A204.1 (cell line): ENCODE measurements around the gene CDH23.

Experiments
- FAIRE-seq: peaks from 2 replicates; lab custom pipeline; 2012; peaks lifted over from hg19 to GRCh38; lab: Jason Lieb, UNC

CDH23 gene

DNA sequence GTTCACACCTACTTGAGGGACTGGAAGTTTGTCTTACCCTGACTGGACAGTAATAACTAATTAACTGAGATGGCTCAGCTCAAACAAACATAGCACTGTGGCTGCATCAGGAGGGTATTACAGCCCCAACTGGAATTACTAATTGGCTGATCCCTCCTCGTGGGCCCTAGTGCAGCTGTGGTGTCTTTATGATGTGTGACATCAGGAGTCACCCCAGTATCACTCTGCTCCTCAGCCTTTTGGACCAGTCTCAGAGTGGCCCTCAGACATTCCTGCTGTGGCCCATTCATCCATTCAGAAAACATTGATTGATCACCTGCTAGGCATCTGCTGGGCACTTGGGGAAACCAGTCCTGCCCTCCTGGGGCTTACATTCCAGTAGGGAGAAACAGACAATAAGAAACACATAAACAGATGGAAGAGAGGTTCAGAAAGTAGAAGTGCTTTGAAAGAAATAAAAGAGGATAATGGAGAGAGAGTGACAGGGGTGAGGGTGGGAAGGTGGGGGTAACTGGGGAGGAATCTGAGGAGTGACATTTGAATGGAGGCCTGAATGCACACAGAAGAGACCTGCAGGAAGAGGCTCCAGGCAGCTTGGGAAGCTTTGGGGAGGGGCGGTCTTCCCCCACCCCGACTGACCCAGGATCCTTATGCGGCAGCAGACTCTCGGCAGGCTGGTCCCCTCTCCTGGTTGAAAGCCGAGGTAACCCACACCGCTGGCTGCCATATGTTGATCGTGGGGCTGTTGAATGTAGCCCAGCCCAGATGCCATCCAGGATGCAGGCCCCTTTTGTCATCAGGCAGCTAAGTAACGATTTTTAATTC, 209.7 kb downstream of the CDH23 start:
- no peak for FAIRE-seq

DNA sequence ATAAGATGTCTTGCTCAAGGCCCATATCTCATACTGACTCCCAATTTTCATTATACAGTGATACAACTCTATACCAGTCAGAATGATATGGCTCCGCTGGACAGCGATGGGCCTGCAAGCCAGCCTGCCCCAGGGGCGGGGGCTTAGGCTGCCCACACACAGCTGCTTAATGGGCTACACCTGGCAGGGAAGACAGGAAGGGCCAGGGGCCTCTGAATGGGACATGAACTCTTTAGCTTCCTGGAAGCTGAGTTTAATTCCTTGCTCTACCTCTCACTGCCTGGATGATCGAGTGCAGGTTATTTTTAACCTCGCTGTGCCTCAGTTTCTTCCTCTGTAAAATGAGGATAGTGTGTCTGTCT, 210.3 kb downstream of the CDH23 start:
- FAIRE-seq: no peak

DNA sequence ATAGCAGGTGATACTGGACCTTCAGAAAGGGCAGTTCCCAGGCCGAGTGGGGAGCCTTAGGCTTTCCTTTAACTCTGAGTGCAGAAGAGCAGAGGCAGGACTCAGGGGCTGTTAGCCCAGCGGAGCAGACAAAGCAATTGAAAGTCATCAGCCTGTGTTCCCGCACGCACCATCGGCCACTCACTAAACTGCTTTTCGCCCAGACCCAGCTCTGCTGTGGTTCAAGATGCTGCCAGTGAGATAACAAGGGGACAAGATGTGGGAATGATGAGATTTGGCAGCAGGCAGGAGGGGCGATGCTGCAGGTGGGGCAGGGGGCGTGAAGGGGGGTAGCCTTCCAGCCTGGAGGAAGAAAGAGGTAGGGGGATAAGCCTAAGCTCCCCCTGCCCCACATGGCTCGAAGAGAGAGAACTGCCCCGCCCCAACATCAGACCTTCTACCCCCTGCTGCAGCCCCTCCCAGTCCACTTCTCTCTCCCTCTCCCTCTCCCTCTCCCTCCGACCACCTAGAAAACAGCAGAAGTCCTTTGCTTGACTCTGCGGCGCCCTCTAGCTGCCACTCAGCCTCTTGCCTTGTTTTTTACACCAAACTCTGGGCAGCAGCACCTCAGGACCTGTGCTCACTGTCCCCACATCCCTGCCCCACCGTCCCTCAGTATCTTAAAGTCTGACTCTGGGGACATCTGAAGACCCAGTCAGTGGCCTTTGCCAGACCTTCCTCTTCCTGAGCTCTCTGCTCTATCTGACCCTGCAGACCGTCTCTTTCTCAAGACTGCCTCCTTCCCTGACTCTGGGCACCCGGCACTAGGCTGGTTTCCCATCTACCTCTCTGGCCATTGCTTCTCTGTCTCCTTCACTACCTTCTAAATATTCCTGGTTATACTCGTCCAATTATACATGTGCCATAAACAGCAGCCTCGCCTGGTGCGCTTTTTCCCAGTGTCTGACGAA, 212.4 kb downstream of the CDH23 start:
- no peak for FAIRE-seq

DNA sequence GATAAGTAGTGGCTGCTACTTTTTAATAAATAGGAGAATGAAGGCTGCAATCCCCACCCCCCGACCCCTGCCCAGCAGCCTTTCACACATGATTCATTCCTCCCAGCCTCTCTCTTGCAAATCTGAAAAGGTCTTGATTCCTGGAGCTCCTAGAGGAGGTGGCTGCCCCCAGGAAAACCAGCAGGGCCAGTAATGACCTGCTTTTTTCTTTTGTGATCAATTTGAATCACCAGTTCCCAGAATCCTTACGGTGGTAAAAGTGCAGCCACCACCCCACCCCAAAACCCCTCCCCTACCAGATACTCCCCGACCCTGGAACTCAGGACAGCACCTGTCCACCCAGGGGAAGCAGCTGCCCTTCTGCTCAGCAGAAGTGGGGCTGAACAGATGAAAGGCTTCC, 213.9 kb downstream of the CDH23 start:
- no peak for FAIRE-seq

DNA sequence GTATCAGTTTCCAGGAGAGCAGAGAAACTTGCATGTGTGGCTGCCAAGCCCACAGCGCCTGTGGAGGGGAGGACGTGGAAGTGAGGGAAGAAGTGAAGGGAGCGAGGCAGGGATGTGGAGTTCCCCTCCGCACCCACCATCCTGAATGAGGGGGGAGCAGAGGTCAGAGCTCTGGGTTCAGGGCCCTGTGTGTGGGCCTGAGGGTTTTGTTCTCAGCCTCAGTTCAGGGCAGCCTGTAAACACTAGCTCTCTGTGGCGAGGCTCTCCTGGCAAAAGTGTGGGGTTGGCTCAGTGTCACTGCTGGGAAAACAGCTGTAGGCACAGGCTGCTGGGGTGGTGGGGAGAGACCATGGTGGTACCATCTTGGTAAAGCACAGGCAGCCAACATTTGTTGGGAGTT, 214.4 kb downstream of the CDH23 start:
- FAIRE-seq: no peak

DNA sequence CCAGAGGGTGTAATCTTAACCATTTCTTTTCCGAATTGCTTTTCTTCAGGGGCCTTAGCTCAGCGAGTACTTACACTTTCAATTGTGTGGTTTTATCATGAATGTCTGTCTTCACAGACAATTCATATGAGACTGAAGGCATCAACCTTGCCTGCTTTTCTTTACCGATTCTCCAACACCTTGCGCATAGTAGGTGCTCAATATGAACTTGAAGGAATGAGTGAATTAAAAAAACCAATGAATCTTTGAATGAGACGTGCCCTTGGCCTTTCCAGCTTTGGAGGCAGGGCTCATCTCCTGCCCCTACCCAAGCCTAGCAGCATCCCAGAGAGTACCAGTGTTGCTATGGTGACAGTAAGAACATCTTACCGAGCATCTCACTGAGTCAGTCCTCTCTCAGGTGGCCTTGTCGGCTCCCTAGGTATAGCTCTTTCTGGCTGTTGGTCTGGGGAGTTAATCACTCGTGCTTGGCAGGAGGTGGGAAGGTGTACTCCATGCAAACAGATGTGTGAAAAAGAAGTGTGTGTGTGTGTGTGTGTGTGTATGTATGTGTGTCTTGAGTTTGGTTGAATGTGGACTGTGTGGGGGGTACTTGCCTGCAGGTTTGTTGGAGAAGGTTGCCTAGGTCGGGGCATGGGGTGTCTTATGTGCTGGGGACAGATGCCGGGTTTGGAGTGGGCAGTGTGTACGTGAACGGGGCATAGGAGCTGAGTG, 215.1 kb downstream of the CDH23 start:
- no peak for FAIRE-seq

DNA sequence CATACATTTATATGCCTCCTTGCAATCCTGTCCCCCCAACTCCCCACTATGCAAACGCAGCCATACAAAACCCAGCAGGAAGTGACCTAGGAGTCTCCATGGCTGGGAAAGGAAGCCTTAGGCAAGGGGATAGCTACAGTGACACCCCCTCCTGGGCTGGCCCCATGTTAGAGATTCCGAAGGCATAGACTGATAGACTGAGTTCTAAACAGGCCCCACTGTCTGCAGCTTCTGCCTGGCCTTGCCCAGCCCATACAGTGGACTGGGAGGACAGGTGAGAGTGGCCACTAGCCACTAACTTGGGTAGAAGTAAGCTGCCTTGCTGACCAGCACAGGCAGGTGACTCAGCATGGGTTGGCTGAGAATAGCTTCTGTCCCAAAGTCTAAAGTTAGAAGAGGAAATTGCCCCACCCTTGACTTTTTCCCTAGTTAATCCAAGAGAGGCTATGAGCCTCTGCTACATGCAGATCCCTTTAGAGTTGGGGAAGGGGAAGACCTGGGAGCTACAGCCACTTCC, 216.6 kb downstream of the CDH23 start:
- FAIRE-seq: no peak

DNA sequence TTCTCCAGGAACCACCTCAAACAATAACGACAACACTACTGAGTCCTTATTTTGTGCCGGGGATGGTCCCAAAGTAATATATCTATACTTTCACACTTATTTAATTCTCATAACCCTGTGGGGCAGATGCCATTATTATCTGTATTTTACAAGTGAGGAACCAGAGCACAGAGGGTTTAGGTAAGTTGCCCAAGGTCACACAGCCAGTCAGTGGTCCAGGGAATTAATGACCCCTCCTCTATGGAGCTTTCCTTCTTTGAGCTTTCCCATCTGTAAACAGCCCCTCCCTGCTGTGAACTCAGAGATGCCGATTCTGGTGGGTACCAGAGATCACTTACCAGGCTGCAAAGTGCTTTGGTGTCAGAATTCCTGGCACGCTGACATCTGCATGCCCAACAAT, 217.2 kb downstream of the CDH23 start:
- no peak for FAIRE-seq

DNA sequence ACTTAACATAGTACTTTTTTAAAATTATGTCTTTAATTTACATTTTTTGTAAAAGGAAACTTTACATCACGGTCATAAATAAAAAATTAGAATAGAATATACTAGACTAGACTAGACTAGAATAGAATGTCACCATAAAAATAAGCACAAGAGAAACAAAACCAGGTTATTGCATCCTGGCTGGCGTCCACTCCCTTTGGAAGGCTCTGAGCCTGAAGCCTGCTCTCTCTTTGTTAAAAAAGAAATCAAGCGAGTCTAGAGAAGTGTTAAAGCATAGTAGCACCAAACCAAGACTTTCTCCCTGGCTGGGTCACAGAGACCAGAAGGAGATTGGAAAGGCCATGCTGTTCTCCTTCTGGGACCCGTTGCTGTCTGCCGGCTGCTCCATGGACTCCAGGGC, 218.2 kb downstream of the CDH23 start:
- no peak for FAIRE-seq

DNA sequence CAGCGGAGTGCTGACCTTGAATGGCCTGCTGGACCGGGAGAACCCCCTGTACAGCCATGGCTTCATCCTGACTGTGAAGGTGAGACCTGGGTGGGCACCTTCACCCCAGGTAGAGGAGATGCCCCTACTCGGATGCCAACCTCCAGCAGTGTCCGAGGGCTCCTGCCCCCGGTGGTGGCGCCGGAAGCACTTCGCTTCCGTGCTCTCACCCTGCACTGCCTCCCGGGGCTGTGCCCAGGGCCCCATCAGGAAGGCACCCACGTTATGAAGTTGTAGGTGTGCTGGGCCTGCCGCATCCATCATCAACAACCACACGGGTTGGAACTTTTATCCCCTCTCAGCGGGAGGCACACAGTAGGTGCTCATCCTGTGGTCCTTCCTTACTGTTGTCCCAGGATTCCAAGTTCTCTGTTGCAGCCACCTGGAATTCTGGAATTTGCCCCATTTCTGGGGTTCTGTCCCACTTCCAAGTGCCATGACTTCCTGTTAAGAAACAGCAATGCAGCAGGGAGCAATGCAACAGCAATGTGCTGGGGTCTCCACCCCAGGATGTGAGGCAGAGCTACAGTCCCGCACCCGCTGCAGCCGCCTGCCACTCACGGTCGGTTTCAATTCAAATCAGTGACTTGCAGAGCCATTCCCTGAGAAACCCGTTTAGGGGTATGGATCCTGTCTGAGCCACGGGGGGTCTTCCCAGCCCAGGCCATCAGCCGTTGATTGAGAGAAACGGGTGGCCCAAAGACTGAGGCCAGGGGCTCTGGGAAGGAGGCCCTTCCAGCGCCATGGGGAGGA, 219.0 kb downstream of the CDH23 start:
- FAIRE-seq: no peak

DNA sequence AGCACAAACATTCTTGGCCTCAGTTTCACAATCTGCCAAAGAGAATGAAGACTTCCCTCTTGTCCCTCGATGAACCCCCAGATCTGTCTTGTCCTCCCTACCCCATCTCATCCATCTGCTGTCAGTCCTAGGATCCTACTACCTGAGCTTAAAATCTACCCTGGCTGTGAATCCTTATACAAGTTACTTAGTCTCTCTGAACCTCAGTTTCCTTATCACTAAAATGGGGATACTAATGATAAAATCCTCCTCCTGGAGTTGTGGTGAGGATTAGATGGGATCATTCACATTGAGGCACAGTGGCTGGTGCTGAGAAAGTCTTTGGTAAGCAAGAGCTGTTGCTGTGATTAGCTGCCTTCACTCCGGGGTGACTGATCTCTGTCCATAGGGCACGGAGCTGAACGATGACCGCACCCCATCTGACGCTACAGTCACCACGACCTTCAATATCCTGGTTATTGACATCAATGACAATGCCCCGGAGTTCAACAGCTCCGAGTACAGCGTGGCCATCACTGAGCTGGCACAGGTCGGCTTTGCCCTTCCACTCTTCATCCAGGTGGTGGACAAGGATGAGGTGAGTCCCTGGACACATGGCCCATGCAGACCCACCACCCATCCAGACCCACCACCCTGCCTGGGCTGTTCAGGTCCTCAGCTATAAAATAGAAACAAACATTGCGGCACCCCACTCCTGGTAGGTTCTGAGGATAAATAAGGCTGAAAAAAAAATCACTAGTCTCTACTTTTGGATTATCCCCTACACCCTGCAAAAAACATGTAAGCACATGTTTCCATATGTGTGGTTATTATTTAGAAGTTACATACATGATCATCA, 220.3 kb downstream of the CDH23 start:
- FAIRE-seq: no peak

DNA sequence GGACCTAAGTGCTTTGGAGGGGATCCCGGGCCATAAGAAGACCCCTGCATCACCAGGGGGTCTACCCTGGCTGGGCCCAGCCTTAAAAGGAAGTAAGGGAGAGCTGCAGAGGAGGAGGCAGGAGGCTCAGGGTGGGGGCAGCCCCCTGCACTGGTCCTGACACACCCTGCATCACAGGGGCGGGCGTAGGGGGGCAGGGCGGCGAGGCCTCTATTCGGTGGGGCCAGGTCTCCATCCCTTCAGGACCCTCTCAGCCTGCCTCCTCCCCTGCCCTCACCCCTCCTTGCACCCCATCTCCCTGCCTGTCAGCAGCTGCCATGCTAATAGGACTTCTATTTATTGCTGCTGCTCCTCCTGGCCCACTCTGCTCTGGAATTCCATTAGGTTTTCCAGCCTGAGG, 221.5 kb downstream of the CDH23 start:
- FAIRE-seq: no peak

DNA sequence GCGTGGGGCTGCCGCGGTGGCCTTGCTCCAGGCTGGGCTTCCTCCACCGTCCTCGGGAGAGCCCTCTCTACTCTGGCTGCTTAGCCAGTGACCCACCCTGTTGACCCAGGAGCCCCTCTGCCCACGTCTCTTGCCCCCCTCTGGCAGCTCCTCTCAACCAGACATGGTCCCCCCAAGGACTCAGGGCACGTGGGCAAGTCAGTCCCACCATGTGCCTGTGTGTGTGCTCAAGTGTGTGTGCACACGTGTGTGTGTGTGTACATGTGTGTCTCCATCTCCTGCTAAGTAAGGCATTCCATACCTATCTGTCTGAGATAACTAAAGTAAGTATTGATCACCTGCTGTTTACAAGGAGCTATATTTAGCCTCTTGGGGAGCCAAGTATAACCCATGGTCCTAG, 221.9 kb downstream of the CDH23 start:
- no peak for FAIRE-seq

DNA sequence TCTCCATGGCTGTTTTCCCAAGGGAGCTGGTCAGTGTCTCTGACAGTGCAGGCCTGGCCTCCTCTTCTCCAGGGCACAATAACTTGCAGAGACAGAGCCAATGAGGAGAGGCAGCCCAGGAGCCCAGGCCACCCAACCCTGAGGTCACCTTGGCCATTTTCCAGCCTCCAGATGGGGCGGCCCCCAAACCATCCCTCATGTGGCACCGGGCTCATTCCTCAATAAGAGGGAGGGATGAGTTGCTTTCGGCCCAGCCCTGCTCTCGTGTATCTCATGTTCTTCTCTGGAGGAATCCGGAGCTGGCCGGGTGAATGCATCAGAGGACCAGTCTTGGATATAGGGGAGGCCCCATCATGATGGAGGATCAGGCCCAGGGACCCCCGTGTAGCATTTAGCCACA, 223.9 kb downstream of the CDH23 start:
- no peak for FAIRE-seq

DNA sequence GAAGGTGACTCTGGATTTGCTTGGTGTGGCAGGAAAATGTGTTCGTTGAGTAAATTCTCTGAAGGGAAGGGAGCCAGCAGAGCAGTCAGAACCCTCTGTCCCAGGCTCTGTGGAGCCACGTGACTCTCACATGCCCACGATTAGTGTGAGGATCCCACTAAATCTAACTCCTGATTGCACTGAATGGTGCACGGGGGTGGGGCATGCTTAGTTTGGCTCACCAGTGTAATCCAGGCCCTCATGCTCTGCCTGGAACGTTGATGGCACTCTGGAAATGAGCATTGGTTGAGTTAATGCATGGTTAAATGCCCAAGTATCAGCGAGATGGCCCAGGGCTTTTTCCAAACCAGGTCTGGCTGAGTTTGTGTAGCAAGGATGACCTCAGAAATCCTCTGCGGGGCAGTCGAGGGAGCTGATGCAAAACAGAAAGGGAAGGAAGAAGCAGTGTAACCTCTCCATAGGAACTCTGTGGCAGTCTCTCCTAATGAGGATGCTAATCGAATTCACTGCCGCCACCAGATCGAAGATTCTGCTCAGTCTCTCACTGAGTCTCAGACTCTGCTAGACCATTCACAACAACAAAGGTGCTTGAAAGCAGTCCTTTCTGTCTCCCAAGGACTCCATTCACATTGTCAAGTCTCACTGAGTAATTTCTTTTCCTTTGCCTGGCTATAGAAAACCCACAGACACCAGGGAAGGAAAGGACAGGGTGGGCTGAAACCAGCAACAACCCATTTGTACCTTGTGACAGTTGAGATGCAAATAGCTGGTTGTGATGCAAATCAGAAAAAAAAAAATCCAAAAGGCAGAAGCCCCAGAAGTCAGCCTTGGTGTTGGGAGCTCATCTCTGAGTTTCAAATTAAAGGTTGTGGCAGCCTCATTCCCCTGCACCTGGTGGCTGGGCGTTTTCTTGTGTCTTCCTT, 224.8 kb downstream of the CDH23 start:
- no peak for FAIRE-seq

DNA sequence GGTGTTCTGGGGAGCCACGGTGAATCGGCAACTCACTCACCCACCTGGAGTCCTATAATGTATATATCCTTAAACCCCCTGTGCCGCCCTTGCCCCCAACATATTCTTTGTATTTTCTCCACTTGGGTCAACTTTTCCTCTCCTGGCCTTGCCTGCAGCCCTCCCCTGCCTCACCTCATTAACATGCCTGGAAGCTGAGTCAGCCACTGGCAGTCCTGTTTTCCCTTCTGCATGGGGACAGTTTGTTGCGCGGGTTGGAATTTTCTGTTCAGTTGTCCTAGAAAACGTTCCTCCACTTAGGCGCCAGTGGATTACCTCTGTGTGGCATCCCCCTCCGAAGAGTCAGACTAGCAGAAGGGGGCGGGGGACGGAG, 225.4 kb downstream of the CDH23 start:
- no peak for FAIRE-seq

DNA sequence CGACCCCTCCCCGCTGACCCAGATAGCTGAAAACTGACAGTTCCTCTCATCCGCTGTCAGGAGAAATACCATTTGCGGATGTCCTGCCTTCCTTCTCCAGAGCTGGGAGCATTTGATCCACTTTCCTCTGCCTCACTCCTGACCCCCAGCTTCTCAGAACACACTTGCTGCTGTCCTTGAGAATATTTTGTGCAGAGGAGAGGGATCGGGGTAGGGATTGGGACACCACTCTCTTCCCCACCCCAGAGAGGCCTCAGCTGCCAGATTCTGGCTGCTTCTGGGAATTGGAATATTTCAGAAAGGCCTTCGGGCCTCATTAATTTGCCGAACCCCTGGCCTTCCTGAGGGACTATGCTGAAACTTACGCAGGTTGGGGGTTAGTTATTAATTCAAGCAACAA, 225.9 kb downstream of the CDH23 start:
- no peak for FAIRE-seq

DNA sequence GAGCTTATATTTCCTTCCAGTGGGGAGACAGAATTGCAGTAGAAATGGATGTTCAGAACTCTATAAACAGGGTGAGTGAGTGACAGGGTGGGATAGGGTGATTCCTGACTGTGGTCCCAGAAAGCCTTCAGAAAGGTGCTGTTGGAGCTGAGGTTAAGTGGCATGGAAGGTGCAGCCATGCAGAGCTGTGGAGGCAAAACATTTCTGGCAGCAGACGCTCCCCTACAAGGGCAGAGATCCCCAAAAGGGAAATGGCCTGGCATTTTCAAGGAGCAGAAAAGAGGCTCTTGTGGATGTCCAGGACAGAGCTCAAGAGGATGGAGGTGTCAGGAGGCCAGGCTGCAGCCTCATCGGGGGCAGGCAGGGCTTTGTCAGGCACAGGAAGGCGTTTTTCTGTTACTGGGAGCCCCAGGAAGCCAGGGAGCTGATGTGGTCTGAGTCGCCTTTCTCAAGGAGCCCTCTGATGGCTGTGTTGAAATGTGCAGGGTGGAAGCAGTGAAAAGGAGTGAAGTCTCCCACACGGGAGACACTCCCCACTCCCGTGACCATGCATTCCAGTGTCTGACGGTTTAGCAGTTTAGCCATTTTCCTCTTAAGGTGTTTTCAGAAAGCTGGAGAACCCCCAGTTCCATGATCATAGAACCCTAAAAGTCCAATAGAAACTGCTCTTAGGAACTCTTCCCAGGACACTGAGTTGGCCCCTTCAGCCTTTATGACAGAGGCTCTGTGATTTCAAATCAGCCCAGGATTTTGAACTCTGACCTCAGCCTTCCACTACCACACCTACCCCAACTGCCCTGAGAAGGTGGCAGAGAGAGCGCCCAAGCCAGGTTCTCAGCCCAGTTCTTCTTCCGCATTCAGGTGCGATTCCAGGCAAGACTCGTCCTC, 226.6 kb downstream of the CDH23 start:
- no peak for FAIRE-seq

DNA sequence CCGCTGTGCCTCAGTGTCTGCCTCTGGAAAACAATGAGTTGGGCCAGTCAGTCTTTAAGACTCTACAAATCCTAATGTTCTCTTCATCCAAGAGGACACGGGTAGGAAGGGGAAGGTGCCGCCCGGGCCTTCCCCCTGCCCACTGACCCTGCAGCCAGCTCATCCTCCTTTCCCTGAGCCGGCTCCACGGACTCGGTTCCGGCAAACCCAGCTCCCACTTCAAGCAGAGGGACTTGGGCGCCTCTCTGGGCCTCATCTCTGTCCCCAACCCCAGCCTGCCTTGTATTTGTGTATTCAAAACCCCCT, 227.2 kb downstream of the CDH23 start:
- FAIRE-seq: no peak
